Activated B cell treated with CpG ODN at 0.5 μM for 24 hours (primary cell): ENCODE data around the gene MRPL16. TPM values are rescaled to one million over a fixed set of nuclear protein-coding genes. Genes with fewer than 3 reads are reported as not detected.
"Not testable (repeated sequence)": the region's sequence is repeated elsewhere in the genome, so short reads cannot be mapped to it uniquely, and the experiment has no call there.

Experiments
- ATAC-seq: fragments of 200-7000 bp; cut with Tn5 transposase; one replicate; pipeline ENCODE4 v1.10.0; 2021; ENCODE audit warnings: low read depth, mild to moderate bottlenecking, moderate library complexity
- CTCF ChIA-PET: fragments of 350-600 bp; sonication (Branson Sonifier 250); formaldehyde crosslinking; loops from one replicate; lab custom pipeline; 2021; ENCODE audit warnings: antibody characterized with exemption; lab: Charles Lee
- POLR2A ChIA-PET: fragments of 350-600 bp; sonication (Branson Sonifier 250); formaldehyde crosslinking; loops from one replicate; lab custom pipeline; 2021; ENCODE audit warnings: antibody characterized with exemption; lab: Charles Lee
- DNase-seq: peaks from one replicate; pipeline ENCODE4 v3.0.0; 2022
- H3K27ac Mint-ChIP-seq: one replicate; pipeline ENCODE4 v1.8.0; 2020; ENCODE audit warnings: mixed read lengths
- H3K27me3 Mint-ChIP-seq: one replicate; pipeline ENCODE4 v1.8.0; 2021; ENCODE audit warnings: mixed read lengths
- H3K36me3 Mint-ChIP-seq: one replicate; pipeline ENCODE4 v1.8.0; 2021; ENCODE audit warnings: low read depth, mixed read lengths
- H3K4me1 Mint-ChIP-seq: one replicate; pipeline ENCODE4 v1.8.0; 2021; ENCODE audit warnings: mixed read lengths
- H3K4me3 Mint-ChIP-seq: one replicate; pipeline ENCODE4 v1.8.0; 2020; ENCODE audit warnings: mild to moderate bottlenecking, mixed read lengths
- H3K9me3 Mint-ChIP-seq: one replicate; pipeline ENCODE4 v1.8.0; 2020; ENCODE audit warnings: mixed read lengths
- intact Hi-C: fragments of 100-400 bp; cut with micrococcal nuclease; formaldehyde crosslinking; loops from one replicate; pipeline ENCODE4 v1.15.1; 2024
- total RNA-seq: library from RNA; stranded (reverse); gene quantifications from 2 replicates; pipeline ENCODE4 v1.2.3, GENCODE V29; 2022
- TF ChIP-seq, protein P1 (sequence below): fragments of 200-600 bp; IDR thresholded peaks from one replicate; pipeline ENCODE4 v1.8.0; 2022; ENCODE audit warnings: antibody characterized with exemption, mild to moderate bottlenecking

MRPL16 gene
- total RNA-seq, 1 donor from 2014 or later: 57.7 TPM

DNA sequence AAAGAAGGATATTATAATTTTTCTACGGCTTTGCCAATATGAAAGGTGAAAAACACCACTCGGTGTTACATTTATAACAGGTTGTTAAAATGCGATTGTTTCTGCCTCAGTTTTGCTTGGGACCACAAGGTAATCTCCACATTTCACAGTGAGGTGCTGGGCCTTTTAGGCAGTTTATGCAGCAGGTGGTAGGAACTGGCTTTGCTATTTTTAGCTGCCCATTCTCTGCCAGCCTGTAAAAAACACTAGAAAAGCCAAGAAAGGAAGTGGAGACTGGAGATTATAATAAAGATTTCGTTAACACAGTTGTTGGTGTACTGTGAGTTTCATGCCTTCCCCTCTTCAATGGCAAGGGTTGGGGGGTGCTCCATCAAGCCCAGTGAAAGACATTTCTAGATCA lies 8.0 kb upstream of the MRPL16 start:
- ChIA-PET POLR2A (no interaction called here), CTCF (no interaction called here)
- Mint-ChIP-seq H3K9me3 (no peaks in the 10 kb centered on the region), H3K4me3 (no peak overlapping the region), H3K27me3 (peaks cover 3% of the 10 kb centered on the region), H3K36me3 (no peaks in the 10 kb centered on the region), H3K27ac (no peak overlapping the region), H3K4me1 (peaks cover 19% of the 10 kb centered on the region)
- intact Hi-C loops: no loop called here
- no peak for DNase-seq
- no peak for ATAC-seq
- TF ChIP-seq, protein P1, sequence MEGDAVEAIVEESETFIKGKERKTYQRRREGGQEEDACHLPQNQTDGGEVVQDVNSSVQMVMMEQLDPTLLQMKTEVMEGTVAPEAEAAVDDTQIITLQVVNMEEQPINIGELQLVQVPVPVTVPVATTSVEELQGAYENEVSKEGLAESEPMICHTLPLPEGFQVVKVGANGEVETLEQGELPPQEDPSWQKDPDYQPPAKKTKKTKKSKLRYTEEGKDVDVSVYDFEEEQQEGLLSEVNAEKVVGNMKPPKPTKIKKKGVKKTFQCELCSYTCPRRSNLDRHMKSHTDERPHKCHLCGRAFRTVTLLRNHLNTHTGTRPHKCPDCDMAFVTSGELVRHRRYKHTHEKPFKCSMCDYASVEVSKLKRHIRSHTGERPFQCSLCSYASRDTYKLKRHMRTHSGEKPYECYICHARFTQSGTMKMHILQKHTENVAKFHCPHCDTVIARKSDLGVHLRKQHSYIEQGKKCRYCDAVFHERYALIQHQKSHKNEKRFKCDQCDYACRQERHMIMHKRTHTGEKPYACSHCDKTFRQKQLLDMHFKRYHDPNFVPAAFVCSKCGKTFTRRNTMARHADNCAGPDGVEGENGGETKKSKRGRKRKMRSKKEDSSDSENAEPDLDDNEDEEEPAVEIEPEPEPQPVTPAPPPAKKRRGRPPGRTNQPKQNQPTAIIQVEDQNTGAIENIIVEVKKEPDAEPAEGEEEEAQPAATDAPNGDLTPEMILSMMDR: no peak

DNA sequence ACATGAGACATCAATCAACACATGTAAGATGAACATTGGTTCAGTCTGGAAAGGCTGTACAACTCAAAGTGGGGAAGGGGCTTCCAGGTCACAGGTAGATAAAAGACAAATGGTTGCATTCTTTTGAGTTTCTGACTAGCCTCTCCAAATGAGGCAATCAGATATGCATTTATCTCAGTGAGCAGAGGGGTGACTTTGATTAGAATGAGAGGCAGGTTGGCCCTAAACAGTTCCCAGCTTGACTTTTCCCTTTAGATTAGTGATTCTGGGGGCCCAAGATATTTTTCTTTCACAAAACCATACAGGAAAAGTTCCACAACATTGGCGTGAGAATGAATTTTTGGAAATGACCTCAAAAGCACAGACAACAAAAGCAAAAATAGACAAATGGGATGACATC lies 5.9 kb upstream of the MRPL16 start:
- H3K4me1 Mint-ChIP-seq: peaks cover 16% of the 10 kb centered on the region
- CTCF ChIA-PET, DNase-seq, POLR2A ChIA-PET, H3K36me3 Mint-ChIP-seq, H3K27me3 Mint-ChIP-seq, H3K4me3 Mint-ChIP-seq, intact Hi-C loops, H3K27ac Mint-ChIP-seq, ATAC-seq, H3K9me3 Mint-ChIP-seq: not testable (repeated sequence)

DNA sequence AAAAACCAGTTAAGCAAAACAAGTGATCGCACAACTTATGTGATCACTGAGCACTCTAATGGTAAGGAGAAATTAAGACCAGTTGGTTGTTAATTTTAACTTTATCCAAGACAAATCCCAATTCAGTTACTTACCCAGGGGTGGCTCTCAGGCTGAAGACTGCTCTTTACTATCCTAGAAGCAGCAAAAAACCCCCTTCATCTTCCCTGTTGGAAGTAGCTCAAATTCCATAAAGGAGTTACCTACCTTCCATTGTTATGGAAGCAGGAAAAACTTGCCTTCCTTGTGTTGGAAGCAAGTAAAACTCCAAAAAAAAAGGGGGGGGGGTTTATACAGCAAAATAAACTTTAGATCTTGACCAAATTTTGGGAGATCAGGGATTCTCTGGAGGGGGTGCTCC lies 5.2 kb upstream of the MRPL16 start:
- H3K27ac Mint-ChIP-seq: no peak overlapping the region
- H3K4me3 Mint-ChIP-seq: no peak overlapping the region
- H3K36me3 Mint-ChIP-seq: no peaks in the 10 kb centered on the region
- H3K4me1 Mint-ChIP-seq: peaks cover 23% of the 10 kb centered on the region
- POLR2A ChIA-PET: interaction anchor here (0.6 kb wide), 2 partner anchors 146 to 172 kb away, joined by 5 to 7 read pairs; no protein-coding TSS in a partner anchor
- peaks cover 3% of the 10 kb centered on the region for H3K27me3 Mint-ChIP-seq
- no peaks in the 10 kb centered on the region for H3K9me3 Mint-ChIP-seq
- CTCF ChIA-PET: no interaction called here
- intact Hi-C loops: no loop called here
- DNase-seq: no peak
- TF ChIP-seq, protein P1: no peak
- no peak for ATAC-seq

DNA sequence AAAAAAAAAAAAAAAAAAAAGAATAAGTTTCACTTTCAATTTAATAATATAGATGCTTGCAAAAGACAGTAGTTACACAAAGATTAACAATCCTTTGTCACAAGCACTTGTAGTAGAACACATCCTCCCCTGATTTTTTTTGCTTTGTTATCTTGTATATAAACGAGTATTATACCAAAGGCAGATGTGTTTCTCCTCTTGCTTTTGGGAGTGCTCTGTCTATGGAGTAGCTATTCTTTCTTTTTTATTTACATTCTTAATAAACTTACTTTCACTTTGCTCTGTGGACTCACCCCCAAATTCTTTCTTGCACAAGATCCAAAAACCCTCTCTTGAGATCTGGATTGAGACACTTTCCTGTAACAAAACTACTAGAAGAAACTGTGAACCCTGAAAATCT lies 3.4 kb upstream of the MRPL16 start:
- H3K36me3 Mint-ChIP-seq: peaks cover 5% of the 10 kb centered on the region
- intact Hi-C loops: no loop called here
- DNase-seq (no peak), ATAC-seq (no peak)
- H3K9me3 Mint-ChIP-seq: no peaks in the 10 kb centered on the region
- ChIA-PET CTCF (interaction anchor here (1.0 kb wide), 1 partner anchor 60 kb away, joined by 3 read pairs; no protein-coding TSS in a partner anchor), POLR2A (interaction anchor here (0.7 kb wide), 1 partner anchor 384 kb away, joined by 4 read pairs; no protein-coding TSS in a partner anchor)
- H3K27ac Mint-ChIP-seq: no peak overlapping the region
- H3K4me1 Mint-ChIP-seq: peaks cover 35% of the 10 kb centered on the region
- TF ChIP-seq, protein P1: no peak
- H3K4me3 Mint-ChIP-seq: no peak overlapping the region
- peaks cover 3% of the 10 kb centered on the region for H3K27me3 Mint-ChIP-seq

DNA sequence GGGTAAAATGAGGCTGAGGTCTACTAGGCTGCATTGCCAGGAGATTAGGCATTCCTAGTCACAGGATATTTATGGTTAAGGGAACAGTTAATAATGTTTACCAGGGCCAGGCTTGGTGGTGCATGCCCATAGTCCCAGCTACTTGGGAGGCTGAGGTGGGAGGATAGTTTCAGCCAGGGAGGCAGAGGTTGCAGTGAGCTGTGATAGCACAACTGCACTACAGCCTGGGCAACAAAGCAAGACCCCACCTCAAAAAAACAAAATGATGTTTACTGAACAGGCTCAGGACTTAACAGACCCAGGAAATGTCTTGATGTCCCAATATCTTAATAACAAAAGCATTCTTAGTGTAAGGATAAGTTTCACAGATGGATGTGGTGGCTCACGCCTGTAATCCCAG lies 2.8 kb upstream of the MRPL16 start:
- no peak for DNase-seq
- POLR2A ChIA-PET: no interaction called here
- H3K4me3 Mint-ChIP-seq: no peak overlapping the region
- H3K9me3 Mint-ChIP-seq: no peaks in the 10 kb centered on the region
- H3K27me3 Mint-ChIP-seq: peaks cover 3% of the 10 kb centered on the region
- no peak overlapping the region for H3K27ac Mint-ChIP-seq
- peaks cover 9% of the 10 kb centered on the region for H3K36me3 Mint-ChIP-seq
- intact Hi-C loops: no loop called here
- CTCF ChIA-PET: no interaction called here
- ATAC-seq: no peak
- peaks cover 29% of the 10 kb centered on the region for H3K4me1 Mint-ChIP-seq
- TF ChIP-seq, protein P1: no peak

- intact Hi-C loops: no loop called here
- no peak overlapping the region for H3K27ac Mint-ChIP-seq
- H3K36me3 Mint-ChIP-seq: peaks cover 17% of the 10 kb centered on the region
- H3K9me3 Mint-ChIP-seq: no peaks in the 10 kb centered on the region
- POLR2A ChIA-PET: no interaction called here
- DNase-seq: no peak
- no peak for ATAC-seq
- TF ChIP-seq, protein P1: no peak
- H3K4me3 Mint-ChIP-seq: no peak overlapping the region
- peaks cover 3% of the 10 kb centered on the region for H3K27me3 Mint-ChIP-seq
- CTCF ChIA-PET: no interaction called here
- H3K4me1 Mint-ChIP-seq: peaks cover 27% of the 10 kb centered on the region
Observed at GRCh38 chr11:59812220-59812619, 1.6 kb upstream of the MRPL16 start.
